H1 (cell line): ENCODE results near the gene NUP205.

ENCODE experiments used
- CBX5 ChIP-seq: fragments of 300-800, 300-1000 bp; sonication (generic); IDR thresholded peaks from 2 replicates; pipeline ENCODE4 v1.7.1; 2016; ENCODE audit warnings: antibody characterized with exemption, low read length, low read depth
- CHD7 ChIP-seq: fragments of 300-600 bp; sonication (generic); IDR thresholded peaks from 2 replicates; pipeline ENCODE4 v1.7.1; 2012; ENCODE audit warnings: low read length, moderate library complexity, mild to moderate bottlenecking, inconsistent platforms; ENCODE audit not compliant: insufficient replicate concordance
- CTCF ChIP-seq, 3 experiments: IDR thresholded peaks; 1 replicate in 2 of 3; 2 replicates in 1 of 3; pipeline versions ENCODE4 v1.5.1 to v1.6.1; 2011; ENCODE audit warnings: low read length in 3 of 3, mild to moderate bottlenecking in 3 of 3, inconsistent platforms in 2 of 3, low read depth in 1 of 3, moderate library complexity in 1 of 3; ENCODE audit not compliant: insufficient read depth in 1 of 3; ENCODE audit errors: control extremely low read depth in 1 of 3
- EP300 ChIP-seq, 2 experiments: IDR thresholded peaks; 1 replicate in 1 of 2; 2 replicates in 1 of 2; pipeline ENCODE4 v1.6.1; 2011 to 2012; ENCODE audit warnings: low read depth in 2 of 2, low read length in 2 of 2, mild to moderate bottlenecking in 2 of 2, borderline replicate concordance in 1 of 2, inconsistent platforms in 1 of 2, moderate library complexity in 1 of 2
- JUN ChIP-seq: IDR thresholded peaks from 2 replicates; pipeline ENCODE4 v1.6.1; 2011; ENCODE audit warnings: low read depth, mild to moderate bottlenecking, improper control_type of control experiment, low read length
- KDM4A ChIP-seq: IDR thresholded peaks from one replicate; pipeline ENCODE4 v1.7.1; 2012; ENCODE audit warnings: low read depth, mild to moderate bottlenecking, moderate library complexity, low read length, inconsistent platforms; ENCODE audit not compliant: severe bottlenecking
- MAX ChIP-seq: IDR thresholded peaks from 2 replicates; pipeline ENCODE4 v1.6.1; 2012; ENCODE audit warnings: inconsistent platforms
- NRF1 ChIP-seq: IDR thresholded peaks from 2 replicates; pipeline ENCODE4 v1.6.1; 2011; ENCODE audit warnings: mild to moderate bottlenecking, low read depth, low read length, improper control_type of control experiment
- POLR2A ChIP-seq, 2 experiments: IDR thresholded peaks; 1 replicate in 1 of 2; 2 replicates in 1 of 2; pipeline ENCODE4 v1.6.1; 2011; ENCODE audit warnings: low read depth in 2 of 2, low read length in 2 of 2, mild to moderate bottlenecking in 2 of 2; ENCODE audit errors: control extremely low read depth in 1 of 2
- POLR2AphosphoS5 ChIP-seq: IDR thresholded peaks from 2 replicates; pipeline ENCODE4 v1.6.1; 2011; ENCODE audit warnings: low read depth, low read length
- SIX5 ChIP-seq: IDR thresholded peaks from 2 replicates; pipeline ENCODE4 v1.6.1; 2011; ENCODE audit warnings: mild to moderate bottlenecking, low read depth, low read length
- SP2 ChIP-seq: IDR thresholded peaks from 2 replicates; pipeline ENCODE4 v1.6.1; 2012; ENCODE audit warnings: mild to moderate bottlenecking, low read length, inconsistent platforms
- USF2 ChIP-seq: IDR thresholded peaks from 2 replicates; pipeline ENCODE4 v1.6.1; 2011; ENCODE audit warnings: low read length, improper control_type of control experiment

- TF ChIP-seq SP2 (no peak), CTCF (IDR thresholded peaks at IDR 0.05; ENCODE audit: control extremely low read depth in 1 of 3, insufficient read depth in 1 of 3, low read depth in 1 of 3, low read length in 3 of 3) (no peak), SIX5 (no peak), JUN (no peak), POLR2A (IDR thresholded peaks at IDR 0.05; ENCODE audit: control extremely low read depth in 1 of 2, low read depth in 2 of 2, low read length in 2 of 2) (no peak), KDM4A (no peak), CHD7 (no peak), EP300 (IDR thresholded peaks at IDR 0.05; ENCODE audit: borderline replicate concordance in 1 of 2, low read depth in 2 of 2, low read length in 2 of 2) (no peak), NRF1 (no peak), CBX5 (no peak), USF2 (no peak), MAX (no peak), POLR2AphosphoS5 (no peak)
Measured at GRCh38 chr7:135617781-135618180, 60.1 kb downstream of the NUP205 start.
